ENCODE data around the gene LAGE3.

Gene LAGE3

DNA sequence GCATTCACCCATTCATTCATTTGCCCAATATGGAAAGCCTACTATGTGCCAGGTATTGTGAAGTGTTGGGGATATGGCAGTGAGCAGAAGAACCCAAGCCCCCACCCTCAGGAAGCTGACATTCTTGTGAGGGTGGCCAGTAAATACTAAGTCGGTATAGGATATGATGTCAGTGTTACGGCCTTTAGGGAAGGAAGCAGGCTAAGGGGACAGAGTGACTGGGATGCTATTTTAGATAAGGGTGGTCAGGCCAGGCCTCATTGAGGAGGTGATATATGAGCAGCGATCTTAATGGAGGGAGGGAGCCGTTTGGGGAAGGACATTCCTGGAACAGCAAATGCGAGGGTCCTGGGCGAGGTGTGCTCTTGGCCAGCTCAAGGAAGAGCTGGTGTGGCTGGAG, 48.6 kb downstream of the LAGE3 start:
- no peaks in the 10 kb centered on the region for H4K20me1 ChIP-seq (ENCODE audit: insufficient read depth, low read length)
- no peak overlapping the region for H2AFZ ChIP-seq (ENCODE audit: low read depth, low read length)
- no peaks in the 10 kb centered on the region for H3K9me3 ChIP-seq (ENCODE audit: insufficient read depth, low read length)
- peaks cover 22% of the 10 kb centered on the region for H3K79me2 ChIP-seq (ENCODE audit: low read length)
- H3K27me3 ChIP-seq (ENCODE audit: low read depth, low read length), result no peaks in the 10 kb centered on the region
- no peak overlapping the region for H3K27ac ChIP-seq (ENCODE audit: low read length)
- H3K4me1 ChIP-seq (ENCODE audit: low read length), result peaks cover 12% of the 10 kb centered on the region
- H3K36me3 ChIP-seq (replicated peaks; ENCODE audit: low read depth, low read length), result no peaks in the 10 kb centered on the region
- no peak overlapping the region for H3K9ac ChIP-seq (ENCODE audit: low read length)
- TF ChIP-seq EZH2phosphoT487 (IDR thresholded peaks at IDR 0.05; ENCODE audit: low read depth), result no peak
- TF ChIP-seq, protein P1, sequence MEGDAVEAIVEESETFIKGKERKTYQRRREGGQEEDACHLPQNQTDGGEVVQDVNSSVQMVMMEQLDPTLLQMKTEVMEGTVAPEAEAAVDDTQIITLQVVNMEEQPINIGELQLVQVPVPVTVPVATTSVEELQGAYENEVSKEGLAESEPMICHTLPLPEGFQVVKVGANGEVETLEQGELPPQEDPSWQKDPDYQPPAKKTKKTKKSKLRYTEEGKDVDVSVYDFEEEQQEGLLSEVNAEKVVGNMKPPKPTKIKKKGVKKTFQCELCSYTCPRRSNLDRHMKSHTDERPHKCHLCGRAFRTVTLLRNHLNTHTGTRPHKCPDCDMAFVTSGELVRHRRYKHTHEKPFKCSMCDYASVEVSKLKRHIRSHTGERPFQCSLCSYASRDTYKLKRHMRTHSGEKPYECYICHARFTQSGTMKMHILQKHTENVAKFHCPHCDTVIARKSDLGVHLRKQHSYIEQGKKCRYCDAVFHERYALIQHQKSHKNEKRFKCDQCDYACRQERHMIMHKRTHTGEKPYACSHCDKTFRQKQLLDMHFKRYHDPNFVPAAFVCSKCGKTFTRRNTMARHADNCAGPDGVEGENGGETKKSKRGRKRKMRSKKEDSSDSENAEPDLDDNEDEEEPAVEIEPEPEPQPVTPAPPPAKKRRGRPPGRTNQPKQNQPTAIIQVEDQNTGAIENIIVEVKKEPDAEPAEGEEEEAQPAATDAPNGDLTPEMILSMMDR (IDR thresholded peaks at IDR 0.05; ENCODE audit: low read depth, low read length), result no peak
- no peak overlapping the region for H3K4me3 ChIP-seq (ENCODE audit: low read length)
- H3K4me2 ChIP-seq (ENCODE audit: low read length), result no peak overlapping the region

DNA sequence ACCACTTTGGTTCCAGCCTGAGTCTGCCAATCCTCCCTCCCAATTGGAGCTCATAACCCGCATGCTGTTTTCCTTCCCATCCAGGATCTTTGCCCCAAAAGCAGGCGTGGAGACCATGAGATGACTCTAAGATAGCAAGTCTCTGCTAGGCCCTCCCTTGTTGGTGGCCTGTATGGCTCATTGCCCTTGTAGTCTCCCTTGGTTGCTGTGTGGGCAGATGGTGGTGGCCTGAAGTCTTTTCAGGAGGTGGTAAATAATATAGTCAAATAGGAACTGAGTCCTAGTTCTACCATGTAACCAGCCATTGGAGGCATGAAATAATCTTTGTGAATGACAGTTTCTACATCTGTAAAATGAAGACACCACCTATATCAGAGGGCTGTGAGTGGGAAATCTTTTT, 49.4 kb downstream of the LAGE3 start:
- Histone ChIP-seq H3K4me1 (ENCODE audit: low read length) (peaks cover 12% of the 10 kb centered on the region), H3K4me3 (ENCODE audit: low read length) (peak overlapping the region; percentile 95), H3K27me3 (ENCODE audit: low read depth, low read length) (no peaks in the 10 kb centered on the region)

DNA sequence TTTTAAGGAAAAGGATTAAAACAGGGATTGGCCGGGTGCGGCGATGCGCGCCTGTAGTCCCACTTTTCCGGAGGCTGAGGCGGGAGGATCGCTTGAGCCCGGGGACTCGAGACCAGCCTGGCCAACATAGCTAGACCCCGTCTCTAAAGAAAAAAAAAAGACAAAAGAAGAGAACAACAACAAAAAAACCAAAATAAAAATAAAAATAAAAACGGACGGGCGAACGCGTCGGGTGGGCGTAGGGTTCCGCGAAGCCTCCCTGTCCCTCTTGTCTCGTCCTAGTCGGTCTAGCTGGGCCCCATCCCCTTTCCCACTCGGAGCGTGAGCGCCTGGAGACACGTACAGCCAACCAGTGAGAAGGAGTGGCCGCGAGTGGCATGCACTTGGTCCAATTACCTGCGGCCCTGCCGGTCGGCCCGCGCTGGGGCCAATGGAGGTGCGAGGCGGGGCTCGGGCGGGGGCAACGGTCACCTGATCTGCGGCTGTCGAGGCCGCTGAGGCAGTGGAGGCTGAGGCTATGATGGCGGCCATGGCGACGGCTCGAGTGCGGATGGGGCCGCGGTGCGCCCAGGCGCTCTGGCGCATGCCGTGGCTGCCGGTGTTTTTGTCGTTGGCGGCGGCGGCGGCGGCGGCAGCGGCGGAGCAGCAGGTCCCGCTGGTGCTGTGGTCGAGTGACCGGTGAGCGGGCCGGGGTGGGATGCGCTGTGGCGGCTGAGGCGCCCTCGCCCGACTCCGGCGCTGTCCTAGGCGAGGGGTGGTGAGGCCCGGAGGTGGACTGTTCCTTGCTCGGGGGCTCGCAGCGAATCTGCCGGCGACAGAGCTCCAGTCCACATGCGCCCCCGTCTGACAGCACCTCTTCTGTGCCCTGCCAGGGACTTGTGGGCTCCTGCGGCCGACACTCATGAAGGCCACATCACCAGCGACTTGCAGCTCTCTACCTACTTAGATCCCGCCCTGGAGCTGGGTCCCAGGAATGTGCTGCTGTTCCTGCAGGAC, 50.6 kb downstream of the LAGE3 start, which contains the start of gene ATP6AP1:
TSS of gene ATP6AP1 (plus strand) at position 502 of the 996 bp plus-strand sequence. CDS start at position 518, 16 bp downstream.
- H3K36me3 ChIP-seq (replicated peaks; ENCODE audit: low read depth, low read length), result no peaks in the 10 kb centered on the region
- peaks cover 22% of the 10 kb centered on the region for H3K79me2 ChIP-seq (ENCODE audit: low read length)
- no peak for TF ChIP-seq EZH2phosphoT487 (IDR thresholded peaks at IDR 0.05; ENCODE audit: low read depth)
- TF ChIP-seq, protein P1 (IDR thresholded peaks at IDR 0.05; ENCODE audit: low read depth, low read length), result peak; percentile 28; the same call in 1 of the 2 replicates
- peak within 1 kb of the TSS; percentile 95 for H3K4me3 ChIP-seq (ENCODE audit: low read length)
- H3K9me3 ChIP-seq (ENCODE audit: insufficient read depth, low read length), result no peaks in the 10 kb centered on the region
- H3K9ac ChIP-seq (ENCODE audit: low read length), result peak within 1 kb of the TSS; percentile 77
- peak within 1 kb of the TSS; percentile 93 for H3K4me2 ChIP-seq (ENCODE audit: low read length)
- H3K4me1 ChIP-seq (ENCODE audit: low read length), result peaks cover 12% of the 10 kb centered on the region
- no peaks in the 10 kb centered on the region for H4K20me1 ChIP-seq (ENCODE audit: insufficient read depth, low read length)
- peak within 1 kb of the TSS; percentile 43 for H3K27ac ChIP-seq (ENCODE audit: low read length)
- H2AFZ ChIP-seq (ENCODE audit: low read depth, low read length), result no peak within 1 kb of the TSS
- no peaks in the 10 kb centered on the region for H3K27me3 ChIP-seq (ENCODE audit: low read depth, low read length)

More for the DNA sequence above, 49.4 kb downstream of the LAGE3 start:
- Histone ChIP-seq H3K79me2 (ENCODE audit: low read length) (peaks cover 22% of the 10 kb centered on the region), H3K27ac (ENCODE audit: low read length) (no peak overlapping the region), H3K4me2 (ENCODE audit: low read length) (peak overlapping the region; percentile 87), H3K9me3 (ENCODE audit: insufficient read depth, low read length) (no peaks in the 10 kb centered on the region), H3K9ac (ENCODE audit: low read length) (no peak overlapping the region), H3K36me3 (replicated peaks; ENCODE audit: low read depth, low read length) (no peaks in the 10 kb centered on the region), H2AFZ (ENCODE audit: low read depth, low read length) (no peak overlapping the region), H4K20me1 (ENCODE audit: insufficient read depth, low read length) (no peaks in the 10 kb centered on the region)
- no peak for TF ChIP-seq EZH2phosphoT487 (IDR thresholded peaks at IDR 0.05; ENCODE audit: low read depth)
- TF ChIP-seq, protein P1 (IDR thresholded peaks at IDR 0.05; ENCODE audit: low read depth, low read length), result no peak

Data from OCI-LY3 (cell line).